Measurements from ENCODE around the gene ZNF853. TPM values are rescaled to one million over a fixed set of nuclear protein-coding genes. Genes with fewer than 3 reads are reported as not detected.
A peak's percentile ranks its signal among the peaks of the same experiment; 100 is the strongest.

ZNF853 gene
- polyA plus RNA-seq, 1 of the 3 experiments (the other 2 are of a cell fraction): 15.9 TPM

DNA sequence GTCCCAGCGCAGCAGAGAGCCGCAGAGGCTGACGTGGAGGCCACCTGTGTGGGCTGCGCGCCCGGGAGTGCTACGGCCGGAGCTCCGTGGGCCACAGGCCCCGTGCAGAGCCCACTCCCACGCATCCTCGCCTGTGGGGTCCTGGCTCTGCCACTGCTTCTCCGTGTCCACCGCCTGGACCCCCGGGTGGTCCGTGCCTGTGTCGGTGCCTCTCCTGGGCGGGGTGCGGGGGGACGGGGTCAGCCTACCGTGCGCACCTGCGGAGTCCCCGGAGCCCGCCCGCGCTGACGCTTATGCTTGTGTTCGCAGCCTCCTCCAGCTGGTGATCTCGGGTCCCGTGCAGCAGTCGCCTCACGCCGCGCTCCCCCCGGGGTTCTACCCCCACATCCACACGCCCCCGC, 7.8 kb upstream of the ZNF853 start:
- ChIA-PET POLR2A (no interaction called here), CTCF (interaction anchor here (1.0 to 2.6 kb wide), 3 partner anchors 18 to 92 kb away, joined by 3 to 15 read pairs (median 4); partner anchors contain the start of gene INTS15)
- no peak for TF ChIP-seq GABPA (IDR thresholded peaks at IDR 0.05; ENCODE audit: low read depth)
- TF ChIP-seq TEAD4 (IDR thresholded peaks at IDR 0.05; ENCODE audit: borderline replicate concordance, insufficient read depth): no peak
- no peak for TF ChIP-seq YY1 (IDR thresholded peaks at IDR 0.05; ENCODE audit: low read depth)
- no peak for TF ChIP-seq SMC3 (IDR thresholded peaks at IDR 0.05; ENCODE audit: low read depth, low read length)
- TF ChIP-seq, protein P1, sequence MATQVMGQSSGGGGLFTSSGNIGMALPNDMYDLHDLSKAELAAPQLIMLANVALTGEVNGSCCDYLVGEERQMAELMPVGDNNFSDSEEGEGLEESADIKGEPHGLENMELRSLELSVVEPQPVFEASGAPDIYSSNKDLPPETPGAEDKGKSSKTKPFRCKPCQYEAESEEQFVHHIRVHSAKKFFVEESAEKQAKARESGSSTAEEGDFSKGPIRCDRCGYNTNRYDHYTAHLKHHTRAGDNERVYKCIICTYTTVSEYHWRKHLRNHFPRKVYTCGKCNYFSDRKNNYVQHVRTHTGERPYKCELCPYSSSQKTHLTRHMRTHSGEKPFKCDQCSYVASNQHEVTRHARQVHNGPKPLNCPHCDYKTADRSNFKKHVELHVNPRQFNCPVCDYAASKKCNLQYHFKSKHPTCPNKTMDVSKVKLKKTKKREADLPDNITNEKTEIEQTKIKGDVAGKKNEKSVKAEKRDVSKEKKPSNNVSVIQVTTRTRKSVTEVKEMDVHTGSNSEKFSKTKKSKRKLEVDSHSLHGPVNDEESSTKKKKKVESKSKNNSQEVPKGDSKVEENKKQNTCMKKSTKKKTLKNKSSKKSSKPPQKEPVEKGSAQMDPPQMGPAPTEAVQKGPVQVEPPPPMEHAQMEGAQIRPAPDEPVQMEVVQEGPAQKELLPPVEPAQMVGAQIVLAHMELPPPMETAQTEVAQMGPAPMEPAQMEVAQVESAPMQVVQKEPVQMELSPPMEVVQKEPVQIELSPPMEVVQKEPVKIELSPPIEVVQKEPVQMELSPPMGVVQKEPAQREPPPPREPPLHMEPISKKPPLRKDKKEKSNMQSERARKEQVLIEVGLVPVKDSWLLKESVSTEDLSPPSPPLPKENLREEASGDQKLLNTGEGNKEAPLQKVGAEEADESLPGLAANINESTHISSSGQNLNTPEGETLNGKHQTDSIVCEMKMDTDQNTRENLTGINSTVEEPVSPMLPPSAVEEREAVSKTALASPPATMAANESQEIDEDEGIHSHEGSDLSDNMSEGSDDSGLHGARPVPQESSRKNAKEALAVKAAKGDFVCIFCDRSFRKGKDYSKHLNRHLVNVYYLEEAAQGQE (IDR thresholded peaks at IDR 0.05; ENCODE audit: low read depth, low read length): no peak
- TF ChIP-seq, protein P2, sequence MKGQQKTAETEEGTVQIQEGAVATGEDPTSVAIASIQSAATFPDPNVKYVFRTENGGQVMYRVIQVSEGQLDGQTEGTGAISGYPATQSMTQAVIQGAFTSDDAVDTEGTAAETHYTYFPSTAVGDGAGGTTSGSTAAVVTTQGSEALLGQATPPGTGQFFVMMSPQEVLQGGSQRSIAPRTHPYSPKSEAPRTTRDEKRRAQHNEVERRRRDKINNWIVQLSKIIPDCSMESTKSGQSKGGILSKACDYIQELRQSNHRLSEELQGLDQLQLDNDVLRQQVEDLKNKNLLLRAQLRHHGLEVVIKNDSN (IDR thresholded peaks at IDR 0.05; ENCODE audit: borderline replicate concordance, low read depth): no peak
- TF ChIP-seq MEF2A (IDR thresholded peaks at IDR 0.05; ENCODE audit: borderline replicate concordance, low read depth): no peak
- no peak for TF ChIP-seq TAF1 (IDR thresholded peaks at IDR 0.05; ENCODE audit: borderline replicate concordance, low read depth, low read length)
- TF ChIP-seq NRF1 (IDR thresholded peaks at IDR 0.05; ENCODE audit: low read depth, low read length): no peak
- no peak for TF ChIP-seq FOXM1 (IDR thresholded peaks at IDR 0.05; ENCODE audit: low read depth)
- TF ChIP-seq RFX5 (IDR thresholded peaks at IDR 0.05; ENCODE audit: low read length): no peak
- no peak for TF ChIP-seq CHD2 (IDR thresholded peaks at IDR 0.05; ENCODE audit: low read length, partially characterized antibody)
- TF ChIP-seq RAD21 (IDR thresholded peaks at IDR 0.05; ENCODE audit: low read length): no peak
- no peak for TF ChIP-seq FOXJ3 (CRISPR knock-in tag; IDR thresholded peaks at IDR 0.05)
- no peak for TF ChIP-seq MXI1 (IDR thresholded peaks at IDR 0.05; ENCODE audit: low read depth, low read length)
- TF ChIP-seq RXRA (IDR thresholded peaks at IDR 0.05; ENCODE audit: borderline replicate concordance, low read depth): no peak
- Histone ChIP-seq H2AFZ (ENCODE audit: low read depth) (no peak overlapping the region), H3K79me2 (ENCODE audit: insufficient read depth) (no peaks in the 10 kb centered on the region), H4K20me1 (ENCODE audit: insufficient read depth) (no peaks in the 10 kb centered on the region), H3K27ac (ENCODE audit: low read depth in 2 of 2, low read length in 1 of 2) (no peak overlapping the region), H3K9me2 (no peaks in the 10 kb centered on the region), H3K27me3 (ENCODE audit: insufficient read depth) (no peaks in the 10 kb centered on the region), H3K4me1 (ENCODE audit: control insufficient read depth in 1 of 2, insufficient read depth in 2 of 2, low read depth in 1 of 2, low read length in 1 of 2) (no peaks in the 10 kb centered on the region), H3F3A (replicated peaks; ENCODE audit: insufficient read depth) (peaks cover 4% of the 10 kb centered on the region), H3K4me2 (no peak overlapping the region), H3K9ac (no peak overlapping the region), H3K4me3 (ENCODE audit: low read depth in 2 of 2, low read length in 1 of 2) (no peak overlapping the region), H3K36me3 (replicated peaks in 1 of 2; ENCODE audit: control insufficient read depth in 1 of 2, insufficient read depth in 2 of 2, low read length in 1 of 2) (peaks cover 13 to 16% of the 10 kb centered on the region in 2 experiments), H3K9me3 (no peaks in the 10 kb centered on the region)
- WGBS (ENCODE audit: low lambda C conversion rate): 96% methylated on average over 31 of the region's 38 CpGs
- DNase-seq: peak; percentile 43
